ENCODE results near the gene RPL18. TPM values are rescaled to one million over a fixed set of nuclear protein-coding genes. Genes with fewer than 3 reads are reported as not detected.

The RPL18 gene
- total and polyA plus RNA-seq, 9 of the 15 experiments (the other 6 are each of a cell fraction or from before 2014, with no cell fraction given): 312 to 2,635 (median 1,653) TPM

DNA sequence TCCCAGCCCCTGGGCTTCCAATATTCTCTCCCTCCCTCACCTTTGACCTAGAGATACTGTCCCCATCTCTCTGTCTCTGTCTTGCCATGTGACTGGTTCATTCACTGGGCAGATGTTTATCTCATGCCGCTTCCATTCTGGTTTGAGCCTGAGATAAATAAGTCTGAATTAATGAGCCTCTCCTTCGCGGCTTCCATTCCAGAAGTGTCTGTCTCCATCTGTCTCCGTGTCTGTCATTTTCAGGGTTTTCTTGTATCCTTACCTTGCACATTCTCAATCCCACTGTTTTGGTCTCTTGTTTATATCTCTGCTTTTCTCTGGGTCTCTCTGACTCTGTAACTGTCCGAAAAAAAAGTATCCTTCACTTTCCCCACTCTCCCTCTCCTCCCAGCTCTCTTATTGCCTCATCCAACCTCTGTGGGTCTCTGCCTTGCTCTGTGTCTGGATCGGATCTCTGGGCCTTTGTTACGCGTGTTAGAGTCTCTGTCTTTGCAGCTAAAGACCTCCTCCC, 4.6 kb upstream of the RPL18 start (continued):
- TF ChIP-seq, protein P1, sequence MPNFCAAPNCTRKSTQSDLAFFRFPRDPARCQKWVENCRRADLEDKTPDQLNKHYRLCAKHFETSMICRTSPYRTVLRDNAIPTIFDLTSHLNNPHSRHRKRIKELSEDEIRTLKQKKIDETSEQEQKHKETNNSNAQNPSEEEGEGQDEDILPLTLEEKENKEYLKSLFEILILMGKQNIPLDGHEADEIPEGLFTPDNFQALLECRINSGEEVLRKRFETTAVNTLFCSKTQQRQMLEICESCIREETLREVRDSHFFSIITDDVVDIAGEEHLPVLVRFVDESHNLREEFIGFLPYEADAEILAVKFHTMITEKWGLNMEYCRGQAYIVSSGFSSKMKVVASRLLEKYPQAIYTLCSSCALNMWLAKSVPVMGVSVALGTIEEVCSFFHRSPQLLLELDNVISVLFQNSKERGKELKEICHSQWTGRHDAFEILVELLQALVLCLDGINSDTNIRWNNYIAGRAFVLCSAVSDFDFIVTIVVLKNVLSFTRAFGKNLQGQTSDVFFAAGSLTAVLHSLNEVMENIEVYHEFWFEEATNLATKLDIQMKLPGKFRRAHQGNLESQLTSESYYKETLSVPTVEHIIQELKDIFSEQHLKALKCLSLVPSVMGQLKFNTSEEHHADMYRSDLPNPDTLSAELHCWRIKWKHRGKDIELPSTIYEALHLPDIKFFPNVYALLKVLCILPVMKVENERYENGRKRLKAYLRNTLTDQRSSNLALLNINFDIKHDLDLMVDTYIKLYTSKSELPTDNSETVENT (CRISPR knock-in tag; IDR thresholded peaks at IDR 0.05): no peak
- peak; percentile 59; the same call in 1 of the 2 replicates for TF ChIP-seq FOXK1 (CRISPR knock-in tag; IDR thresholded peaks at IDR 0.05; ENCODE audit: borderline replicate concordance)
- TF ChIP-seq ZSCAN29 (IDR thresholded peaks at IDR 0.05): no peak
- TF ChIP-seq GTF2E2 (tag; IDR thresholded peaks at IDR 0.05): no peak
- no peak for TF ChIP-seq PPARD (CRISPR knock-in tag; IDR thresholded peaks at IDR 0.05)
- peak; percentile 62; the same call in 1 of the 2 replicates for TF ChIP-seq NBN (IDR thresholded peaks at IDR 0.05; ENCODE audit: low read depth)
- TF ChIP-seq TAF7 (tag; IDR thresholded peaks at IDR 0.05): peak; percentile 40; the same call in 1 of the 2 replicates
- TF ChIP-seq, protein P2, sequence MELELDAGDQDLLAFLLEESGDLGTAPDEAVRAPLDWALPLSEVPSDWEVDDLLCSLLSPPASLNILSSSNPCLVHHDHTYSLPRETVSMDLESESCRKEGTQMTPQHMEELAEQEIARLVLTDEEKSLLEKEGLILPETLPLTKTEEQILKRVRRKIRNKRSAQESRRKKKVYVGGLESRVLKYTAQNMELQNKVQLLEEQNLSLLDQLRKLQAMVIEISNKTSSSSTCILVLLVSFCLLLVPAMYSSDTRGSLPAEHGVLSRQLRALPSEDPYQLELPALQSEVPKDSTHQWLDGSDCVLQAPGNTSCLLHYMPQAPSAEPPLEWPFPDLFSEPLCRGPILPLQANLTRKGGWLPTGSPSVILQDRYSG (tag; conservative IDR thresholded peaks at IDR 0.05; ENCODE audit: low read depth): 0 out of 2 replicates have a peak, but pooled peaks have one; percentile 30
- peak; percentile 10; the same call in 1 of the 2 replicates for TF ChIP-seq CTBP1 (IDR thresholded peaks at IDR 0.05; ENCODE audit: borderline replicate concordance)
- TF ChIP-seq, protein P3, sequence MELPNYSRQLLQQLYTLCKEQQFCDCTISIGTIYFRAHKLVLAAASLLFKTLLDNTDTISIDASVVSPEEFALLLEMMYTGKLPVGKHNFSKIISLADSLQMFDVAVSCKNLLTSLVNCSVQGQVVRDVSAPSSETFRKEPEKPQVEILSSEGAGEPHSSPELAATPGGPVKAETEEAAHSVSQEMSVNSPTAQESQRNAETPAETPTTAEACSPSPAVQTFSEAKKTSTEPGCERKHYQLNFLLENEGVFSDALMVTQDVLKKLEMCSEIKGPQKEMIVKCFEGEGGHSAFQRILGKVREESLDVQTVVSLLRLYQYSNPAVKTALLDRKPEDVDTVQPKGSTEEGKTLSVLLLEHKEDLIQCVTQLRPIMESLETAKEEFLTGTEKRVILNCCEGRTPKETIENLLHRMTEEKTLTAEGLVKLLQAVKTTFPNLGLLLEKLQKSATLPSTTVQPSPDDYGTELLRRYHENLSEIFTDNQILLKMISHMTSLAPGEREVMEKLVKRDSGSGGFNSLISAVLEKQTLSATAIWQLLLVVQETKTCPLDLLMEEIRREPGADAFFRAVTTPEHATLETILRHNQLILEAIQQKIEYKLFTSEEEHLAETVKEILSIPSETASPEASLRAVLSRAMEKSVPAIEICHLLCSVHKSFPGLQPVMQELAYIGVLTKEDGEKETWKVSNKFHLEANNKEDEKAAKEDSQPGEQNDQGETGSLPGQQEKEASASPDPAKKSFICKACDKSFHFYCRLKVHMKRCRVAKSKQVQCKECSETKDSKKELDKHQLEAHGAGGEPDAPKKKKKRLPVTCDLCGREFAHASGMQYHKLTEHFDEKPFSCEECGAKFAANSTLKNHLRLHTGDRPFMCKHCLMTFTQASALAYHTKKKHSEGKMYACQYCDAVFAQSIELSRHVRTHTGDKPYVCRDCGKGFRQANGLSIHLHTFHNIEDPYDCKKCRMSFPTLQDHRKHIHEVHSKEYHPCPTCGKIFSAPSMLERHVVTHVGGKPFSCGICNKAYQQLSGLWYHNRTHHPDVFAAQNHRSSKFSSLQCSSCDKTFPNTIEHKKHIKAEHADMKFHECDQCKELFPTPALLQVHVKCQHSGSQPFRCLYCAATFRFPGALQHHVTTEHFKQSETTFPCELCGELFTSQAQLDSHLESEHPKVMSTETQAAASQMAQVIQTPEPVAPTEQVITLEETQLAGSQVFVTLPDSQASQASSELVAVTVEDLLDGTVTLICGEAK (IDR thresholded peaks at IDR 0.05): peak; percentile 57
- TF ChIP-seq, protein P3 (CRISPR knock-in tag; IDR thresholded peaks at IDR 0.05): no peak
- TF ChIP-seq, protein P4, sequence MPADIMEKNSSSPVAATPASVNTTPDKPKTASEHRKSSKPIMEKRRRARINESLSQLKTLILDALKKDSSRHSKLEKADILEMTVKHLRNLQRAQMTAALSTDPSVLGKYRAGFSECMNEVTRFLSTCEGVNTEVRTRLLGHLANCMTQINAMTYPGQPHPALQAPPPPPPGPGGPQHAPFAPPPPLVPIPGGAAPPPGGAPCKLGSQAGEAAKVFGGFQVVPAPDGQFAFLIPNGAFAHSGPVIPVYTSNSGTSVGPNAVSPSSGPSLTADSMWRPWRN (IDR thresholded peaks at IDR 0.05; ENCODE audit: low read depth): peak; percentile 51; the same call in 1 of the 2 replicates
- TF ChIP-seq CBX2 (IDR thresholded peaks at IDR 0.05; ENCODE audit: insufficient read depth, low read length, poor library complexity, severe bottlenecking): no peak

Measured in K562 (cell line).